NCI-H524 (cell line): Measurements from ENCODE around the gene REPIN1.

Source experiments
- DNase-seq, 2 experiments: peaks; one replicate each; lab custom pipeline; 2025; lab: John Stamatoyannopoulos, UW

The REPIN1 gene

DNA sequence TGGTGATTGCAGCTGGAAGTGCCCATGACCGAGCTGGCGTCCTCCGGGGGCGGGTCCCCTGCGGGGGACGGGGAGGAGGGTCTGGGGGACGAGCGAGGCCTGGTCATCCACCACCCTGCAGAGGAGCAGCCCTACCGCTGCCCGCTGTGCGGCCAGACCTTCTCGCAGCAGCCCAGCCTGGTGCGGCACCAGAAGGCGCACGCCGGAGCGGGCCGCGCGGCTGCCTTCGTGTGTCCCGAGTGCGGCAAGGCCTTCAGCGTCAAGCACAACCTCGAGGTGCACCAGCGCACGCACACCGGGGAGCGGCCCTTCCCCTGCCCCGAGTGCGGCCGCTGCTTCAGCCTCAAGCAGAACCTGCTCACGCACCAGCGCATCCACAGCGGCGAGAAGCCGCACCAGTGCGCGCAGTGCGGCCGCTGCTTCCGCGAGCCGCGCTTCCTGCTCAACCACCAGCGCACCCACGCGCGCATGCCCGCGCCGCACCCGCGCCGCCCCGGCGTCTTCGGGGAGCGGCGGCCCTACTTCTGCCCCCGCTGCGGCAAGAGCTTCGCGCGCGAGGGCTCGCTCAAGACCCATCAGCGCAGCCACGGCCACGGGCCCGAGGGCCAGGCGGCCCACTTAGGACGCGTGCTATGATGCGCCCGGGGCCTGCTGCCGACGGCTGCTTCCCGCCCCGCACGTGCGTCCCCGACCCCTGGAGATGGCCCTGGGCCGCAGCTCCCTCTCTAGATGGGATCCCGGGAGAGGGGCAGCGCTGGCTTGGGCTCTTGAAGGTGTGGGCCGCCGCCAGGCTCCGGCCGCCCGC, 39.2 kb downstream of the REPIN1 start:
- DNase-seq = no peak

DNA sequence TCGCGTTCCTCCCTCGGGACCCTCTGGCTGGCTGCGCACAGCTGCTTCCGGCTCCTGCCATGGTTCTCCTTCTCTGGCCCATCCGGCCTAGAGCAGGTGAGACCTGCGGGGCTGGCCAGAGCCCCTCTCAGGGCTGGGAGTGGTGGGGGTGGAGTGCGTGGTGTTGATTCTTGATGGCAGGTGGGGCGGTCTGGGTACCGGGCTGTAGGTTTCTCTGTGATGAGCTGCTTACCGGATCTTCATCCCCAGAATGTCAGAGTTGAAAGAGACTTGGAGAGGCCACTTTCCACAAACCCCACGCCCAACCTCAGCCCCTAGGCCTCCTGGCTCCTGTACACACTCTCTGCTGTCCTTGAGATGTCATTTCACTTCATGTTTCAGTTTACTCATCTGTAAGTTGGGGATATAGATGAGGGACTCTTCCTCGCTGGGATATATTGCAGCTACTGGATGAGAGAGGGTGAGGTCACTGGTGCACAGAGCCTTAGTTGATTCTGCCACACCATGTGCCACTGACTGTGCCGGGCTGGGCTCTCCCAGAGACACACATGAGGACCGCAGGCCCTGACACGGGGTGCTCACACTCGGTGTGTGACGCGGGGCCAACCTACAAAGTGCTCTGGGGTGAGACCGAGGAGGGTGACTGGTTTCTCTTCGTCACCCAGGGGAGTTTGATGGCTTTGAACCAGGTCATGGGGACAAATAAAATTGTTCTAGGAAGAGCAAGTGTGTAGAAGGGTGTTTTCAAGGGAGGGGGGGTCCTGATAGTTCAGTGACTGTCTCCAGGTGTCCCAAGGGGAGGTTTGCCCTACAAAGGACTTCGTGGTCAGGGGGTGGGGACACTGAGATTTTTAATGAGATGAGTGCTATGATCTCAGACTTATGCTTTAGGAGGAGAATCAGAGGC, 40.0 kb downstream of the REPIN1 start:
- DNase-seq = no peak

DNA sequence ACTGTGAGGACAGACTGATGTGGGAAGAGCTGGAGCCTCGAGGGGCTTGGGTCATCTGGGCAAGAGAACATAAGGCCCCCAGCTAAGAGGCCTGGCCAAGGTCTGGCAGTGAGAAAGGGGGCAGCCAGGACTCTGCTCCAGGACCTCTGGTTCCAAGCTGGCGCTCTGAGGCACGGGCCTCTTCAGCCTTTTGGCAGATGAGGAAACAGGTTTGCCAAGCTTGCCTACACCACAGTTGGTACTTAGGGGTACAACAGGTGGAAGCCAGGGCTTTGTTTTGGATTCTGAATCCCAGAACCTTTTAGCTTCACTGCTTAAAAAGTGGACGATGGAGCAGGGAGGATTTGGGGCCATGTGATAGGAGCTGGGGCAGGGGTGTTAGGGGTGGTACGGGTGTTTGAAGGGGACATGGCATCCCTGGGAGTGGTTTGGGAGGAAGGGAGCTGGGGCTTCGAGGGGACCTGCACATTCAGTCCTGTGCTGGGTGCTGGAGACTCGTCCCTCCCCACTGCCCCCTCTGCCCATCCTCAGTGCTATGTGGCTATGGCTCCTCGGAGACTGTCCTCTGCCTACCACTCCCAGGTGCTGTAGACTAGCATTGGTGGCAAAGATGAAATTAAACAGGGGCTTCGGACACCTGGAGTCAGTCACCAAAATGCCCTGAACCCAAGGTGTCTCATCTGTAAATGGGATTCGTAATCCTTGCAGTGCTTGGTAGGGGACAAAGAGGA, 40.8 kb downstream of the REPIN1 start:
- no peak for DNase-seq

DNA sequence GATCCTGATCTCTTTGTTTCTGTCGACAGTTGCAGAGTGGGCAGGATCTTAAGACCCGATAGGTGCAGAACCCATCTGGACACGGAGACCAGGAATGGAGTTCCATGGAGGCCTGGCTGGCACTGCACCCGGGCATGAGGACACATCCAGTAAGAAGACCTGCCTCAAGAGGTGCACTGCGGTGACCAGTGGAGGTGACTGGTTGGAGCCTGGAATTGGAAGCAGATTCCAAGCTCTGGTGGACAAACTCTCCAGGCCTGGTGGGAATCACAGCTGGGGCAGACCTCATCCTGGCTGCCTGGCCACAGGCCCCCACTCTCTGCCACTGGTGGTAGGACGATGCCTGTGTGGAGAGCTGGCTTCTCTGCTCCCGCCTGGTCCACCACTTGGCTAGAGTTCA, 41.5 kb downstream of the REPIN1 start:
- no peak for DNase-seq

DNA sequence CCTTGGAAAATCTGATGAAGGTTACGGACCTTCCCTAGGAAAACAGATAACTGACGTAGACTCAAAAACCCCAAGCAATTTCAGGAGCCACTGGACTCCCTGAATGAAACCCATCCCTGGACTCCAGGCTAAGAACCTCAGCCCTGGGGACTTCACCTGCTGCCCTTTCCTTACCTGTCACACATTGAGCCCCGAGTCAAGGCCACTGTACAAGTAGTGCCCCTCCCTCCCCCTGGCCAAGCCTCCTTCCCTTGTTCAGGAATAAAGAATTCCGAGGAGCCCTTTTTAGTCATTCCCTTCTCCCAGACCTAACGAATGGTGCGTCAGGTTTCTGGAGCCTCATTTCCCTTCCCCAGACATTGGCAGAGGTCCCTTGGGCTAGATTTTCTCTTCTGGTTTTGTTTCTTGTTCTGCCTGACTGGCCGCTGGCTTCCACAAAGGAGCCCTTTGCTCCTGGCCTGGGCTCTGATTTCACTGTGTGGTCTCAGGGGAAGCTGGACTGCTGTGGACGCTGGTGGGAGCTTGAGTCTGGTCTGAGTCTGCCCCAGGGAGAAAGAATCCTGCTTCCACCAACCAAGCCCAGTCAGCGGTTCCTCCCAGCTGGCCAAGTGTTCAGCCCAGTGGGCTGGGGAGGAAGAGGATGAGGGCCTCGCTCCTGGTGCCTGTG, 42.2 kb downstream of the REPIN1 start:
- no peak for DNase-seq

DNA sequence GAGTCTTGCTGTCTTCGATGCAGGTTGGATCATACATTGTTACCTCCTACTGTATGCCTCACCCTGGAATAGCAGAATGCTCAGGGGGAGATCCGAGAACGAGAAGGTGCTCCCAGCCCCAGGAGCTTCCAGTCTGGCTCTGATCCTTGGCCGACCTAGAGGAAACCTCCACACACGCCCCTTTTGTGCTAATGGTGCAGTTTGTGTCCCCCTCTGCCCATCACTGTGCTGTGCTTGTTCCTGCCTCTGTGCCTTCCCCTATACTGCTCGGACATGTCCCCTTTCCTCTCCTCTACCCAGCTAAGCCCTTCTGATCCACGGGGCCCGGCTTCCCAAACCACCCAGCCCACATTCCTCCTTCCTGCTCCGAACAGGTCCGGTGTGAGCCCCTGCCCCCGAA, 43.0 kb downstream of the REPIN1 start:
- no peak for DNase-seq

DNA sequence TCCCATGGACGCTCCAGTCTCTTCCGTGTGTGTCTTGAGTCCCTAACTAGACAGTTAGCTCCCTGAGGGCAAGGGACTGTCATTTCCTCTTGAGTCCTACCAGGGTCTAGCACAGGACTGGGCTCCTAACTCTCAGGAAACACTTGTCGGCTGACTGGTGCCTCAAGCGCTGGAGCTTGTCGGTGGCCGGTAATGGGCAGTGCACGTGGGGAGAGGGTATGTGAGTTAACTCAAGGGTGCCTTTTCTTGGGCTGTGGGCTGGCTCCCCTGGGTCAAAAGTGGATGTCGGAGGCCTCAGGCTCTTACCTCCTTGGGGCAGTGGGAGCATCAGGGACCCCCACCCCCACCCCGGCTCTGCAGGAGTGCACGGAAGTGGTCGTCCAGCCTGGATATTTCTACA, 43.4 kb downstream of the REPIN1 start:
- no peak for DNase-seq

DNA sequence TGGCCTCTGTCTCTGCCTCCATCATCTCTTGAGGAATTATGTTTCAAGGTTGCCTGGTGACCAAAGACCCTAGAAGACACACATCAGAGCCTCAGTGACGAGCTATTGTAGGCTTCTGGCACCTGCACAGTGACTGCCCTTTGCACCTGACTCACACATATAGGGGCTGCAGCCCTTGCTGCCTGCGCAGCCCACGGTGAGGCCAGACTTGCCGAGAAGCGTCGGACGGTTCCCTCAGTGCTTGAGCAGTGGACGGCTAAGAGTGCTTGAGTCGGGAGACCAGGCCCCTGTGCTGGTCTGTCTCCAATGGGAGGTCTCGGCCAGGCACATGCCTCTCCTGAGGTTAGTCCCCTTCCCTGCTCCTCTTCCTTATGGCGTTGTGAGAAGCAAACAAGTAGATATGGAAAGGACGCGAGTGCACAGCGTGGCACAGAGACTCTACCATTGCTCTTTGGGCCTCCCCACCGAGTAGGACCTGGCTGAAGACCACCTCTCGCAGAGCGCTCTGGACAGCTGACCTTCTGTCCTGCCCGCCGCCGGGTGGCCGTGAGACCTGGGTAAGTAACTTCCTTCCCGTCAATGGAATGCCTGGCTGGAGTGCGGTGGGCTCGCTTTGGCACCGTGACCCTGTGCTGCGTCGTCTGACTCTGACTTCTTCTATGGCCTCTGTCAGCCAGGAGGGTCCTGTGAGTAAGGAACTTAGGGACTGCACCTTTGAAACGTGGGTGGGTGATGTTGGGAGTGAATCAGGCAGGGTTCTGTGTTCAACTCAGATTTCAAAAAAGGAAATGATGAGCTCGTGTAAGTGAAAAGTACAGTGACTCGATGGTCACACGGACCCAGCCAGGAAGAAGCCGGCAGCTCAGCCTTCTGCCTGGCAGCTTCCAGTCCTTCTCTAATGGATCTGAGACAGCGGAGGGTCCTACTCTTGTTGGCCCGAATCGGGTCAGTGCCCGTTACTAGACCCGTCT, 44.2 kb downstream of the REPIN1 start:
- no peak for DNase-seq

DNA sequence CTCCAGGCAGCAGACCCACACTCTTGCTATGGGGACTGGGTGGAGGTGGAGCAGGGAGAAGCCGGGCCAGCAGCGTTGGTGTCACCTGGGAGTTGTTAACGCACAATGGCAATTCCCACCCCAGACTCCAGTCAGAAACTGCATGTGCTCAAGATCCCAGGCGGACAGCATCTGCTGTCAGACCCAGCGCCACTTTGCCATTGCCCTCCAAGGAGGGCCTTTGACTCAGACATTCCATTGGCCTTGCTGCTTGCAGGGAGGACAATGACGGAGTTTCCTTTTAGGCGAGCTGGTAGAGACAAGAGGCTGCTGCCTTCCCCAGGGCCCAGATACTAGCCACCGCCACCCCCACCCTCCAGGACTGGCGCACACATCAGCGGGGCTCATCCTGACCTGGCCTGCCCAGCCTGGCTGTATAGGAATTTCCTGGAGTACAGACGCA, 45.0 kb downstream of the REPIN1 start:
- DNase-seq = no peak

DNA sequence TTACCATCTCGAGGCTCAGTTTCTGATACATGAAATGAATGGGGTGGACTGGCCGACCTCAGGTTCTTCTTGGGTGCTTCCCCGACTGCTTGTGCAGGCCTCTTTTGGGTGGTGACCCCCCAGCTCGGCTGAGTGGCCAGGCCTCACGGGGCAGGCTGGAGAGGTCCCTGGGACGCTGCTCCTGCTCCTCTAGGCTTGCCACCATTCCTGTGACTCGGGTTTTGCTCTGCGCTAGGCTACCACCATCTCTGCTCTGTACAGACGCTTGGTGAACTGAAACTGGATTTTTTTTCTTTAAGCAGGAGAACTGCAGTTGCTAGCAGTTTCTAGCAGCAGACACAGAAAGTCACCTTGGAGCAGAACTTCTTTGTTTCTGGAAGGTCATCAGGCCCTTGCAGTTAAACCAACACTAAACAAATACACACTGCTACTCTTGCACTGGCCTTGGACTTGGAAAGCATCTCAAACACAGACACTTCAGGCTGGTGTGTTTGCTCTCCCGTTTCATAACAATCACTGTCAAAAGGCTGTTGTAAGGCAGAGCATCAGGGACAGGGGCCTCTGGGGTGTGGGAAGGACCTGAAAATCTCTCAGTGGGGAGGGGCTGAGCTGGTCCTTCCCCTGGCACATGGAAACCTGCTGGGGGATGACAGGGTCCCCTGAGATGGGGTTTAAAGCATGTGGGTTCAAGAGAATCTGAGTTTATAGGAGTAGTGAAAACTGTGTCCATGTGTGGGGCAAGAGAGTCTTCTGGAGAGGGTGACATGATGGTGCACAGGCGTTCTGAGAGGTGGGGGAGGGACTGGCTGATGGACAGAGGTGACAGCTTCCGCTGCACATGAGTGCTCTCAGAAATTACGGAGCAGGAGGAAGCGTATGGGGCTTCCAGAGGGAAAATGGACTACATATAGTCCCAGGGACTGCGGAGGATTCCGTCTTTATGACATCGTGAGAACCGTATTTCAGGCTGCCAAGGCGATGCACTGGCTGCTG, 46.8 kb downstream of the REPIN1 start:
- no peak for DNase-seq

DNA sequence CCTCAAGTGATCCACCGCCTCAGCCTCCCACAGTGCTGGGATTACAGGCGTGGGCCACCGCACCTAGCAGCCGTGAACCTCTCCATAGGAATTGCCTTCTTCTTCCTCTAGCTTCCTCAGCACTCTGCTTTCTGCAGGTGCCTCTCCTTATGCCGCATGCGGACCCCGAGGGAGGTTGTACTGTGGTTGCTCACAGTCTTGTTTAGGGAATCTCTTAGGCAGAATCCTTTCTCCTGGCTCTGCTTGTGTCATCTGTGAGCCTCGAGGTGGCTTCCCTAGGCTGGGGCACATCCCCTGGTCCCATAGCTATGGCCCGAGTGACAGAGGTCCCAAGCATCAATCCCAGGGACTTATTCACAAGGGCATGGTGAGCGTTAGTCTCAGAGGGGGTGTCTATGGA, 48.6 kb downstream of the REPIN1 start:
- DNase-seq = no peak

DNA sequence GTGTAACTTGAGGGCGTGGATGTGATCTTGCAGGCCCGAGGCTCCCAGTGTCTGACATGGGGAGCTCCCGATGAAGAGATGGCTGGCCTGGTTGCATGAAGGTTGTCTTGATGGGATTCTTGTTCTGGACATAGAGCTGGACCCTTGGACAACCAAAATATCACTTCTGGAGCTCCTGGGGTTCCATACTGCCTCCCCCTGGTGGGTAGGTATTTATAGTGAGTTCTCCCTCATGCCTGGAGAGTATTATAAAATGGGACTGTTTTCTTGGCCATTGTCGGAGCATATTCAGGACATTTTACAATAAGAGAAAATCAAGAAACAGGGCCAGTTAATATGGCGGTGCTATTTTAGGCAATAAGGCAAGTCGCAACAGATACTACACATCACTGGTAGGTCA, 49.2 kb downstream of the REPIN1 start:
- DNase-seq = no peak

DNA sequence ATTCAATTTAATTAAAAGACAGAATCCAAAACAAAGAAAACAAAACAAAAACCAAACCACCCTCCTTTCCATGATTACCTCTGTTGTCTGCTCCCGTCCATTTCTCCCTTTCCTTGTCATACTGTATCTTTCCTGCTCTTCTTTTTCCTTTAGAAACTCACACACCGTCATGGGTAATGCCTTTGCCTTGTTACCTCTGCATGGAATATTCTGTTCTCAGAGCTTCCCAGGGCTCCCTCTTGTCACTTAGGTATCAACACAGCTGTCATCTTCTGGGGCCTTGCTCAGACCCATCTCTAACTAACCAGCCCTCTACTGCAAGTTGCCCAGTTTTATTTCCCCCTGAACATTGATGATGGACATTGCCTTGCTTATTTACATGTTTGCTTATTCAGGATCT, 51.6 kb downstream of the REPIN1 start:
- DNase-seq = no peak

DNA sequence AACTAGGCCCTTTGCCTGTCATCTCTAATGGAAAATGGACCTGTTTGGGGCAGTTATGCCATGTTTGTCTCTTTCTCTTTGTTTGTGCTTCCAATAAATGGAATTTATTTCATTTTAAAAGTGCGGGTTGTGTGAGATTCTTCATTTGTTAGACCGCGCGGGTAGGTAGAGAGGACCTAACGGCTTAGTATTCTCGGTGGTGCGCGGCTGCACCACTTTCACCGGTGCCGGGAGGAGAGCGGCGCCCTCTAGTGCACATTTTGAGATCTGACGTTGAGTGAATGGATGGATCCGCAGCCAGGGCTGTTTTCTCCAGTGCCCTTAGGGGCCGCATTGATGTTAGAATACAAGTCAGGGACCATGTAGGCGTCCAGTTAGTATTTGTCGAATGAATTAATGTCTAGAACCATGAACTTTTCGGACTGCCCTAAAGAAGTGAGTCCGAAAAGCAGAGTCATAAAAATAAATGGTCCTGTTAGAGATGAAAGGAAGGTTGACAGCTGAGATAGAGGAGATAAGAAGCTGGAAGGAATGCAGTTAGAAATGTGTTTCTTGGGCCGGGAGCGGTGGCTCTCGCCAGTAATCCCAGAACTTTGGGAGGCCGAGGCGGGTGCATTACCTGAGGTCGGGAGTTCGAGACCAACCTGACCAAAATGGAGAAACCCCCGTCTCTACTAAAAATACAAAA, 52.5 kb downstream of the REPIN1 start:
- peak; percentile 30 to 70 for DNase-seq

DNA sequence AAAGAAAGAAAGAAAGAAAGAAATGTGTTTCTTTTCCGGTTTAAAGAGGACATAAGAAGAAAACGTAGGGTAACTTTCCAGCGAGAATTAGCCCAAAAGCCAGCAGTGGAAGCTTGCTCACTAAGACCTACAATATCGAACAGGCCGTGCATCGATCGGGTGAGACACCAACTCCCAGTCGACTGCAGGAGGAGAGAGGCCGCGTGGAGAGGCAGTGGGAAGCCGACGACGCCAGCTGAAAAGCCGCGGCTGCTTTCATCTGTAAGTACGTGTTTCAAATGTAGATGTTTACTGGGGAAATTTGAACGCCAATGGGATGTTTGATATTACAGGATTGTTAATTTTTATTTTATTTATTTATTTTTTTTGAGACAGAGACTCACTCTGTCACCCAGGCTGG, 53.2 kb downstream of the REPIN1 start:
- no peak for DNase-seq
